COR-L47 (cell line): Measurements from ENCODE around the gene DENND4C.
A peak's percentile ranks its signal among the peaks of the same experiment; 100 is the strongest.
"Not testable (repeated sequence)": the region's sequence is repeated elsewhere in the genome, so short reads cannot be mapped to it uniquely, and the experiment has no call there.

Source experiments
- DNase-seq: peaks from one replicate; lab custom pipeline; 2025; lab: John Stamatoyannopoulos, UW

DENND4C gene

GRCh38 chr9:19372567-19372966, 142.1 kb downstream of the DENND4C start:
- no peak for DNase-seq

- no peak for DNase-seq
These were observed 143.0 kb downstream of the DENND4C start for GRCh38 chr9:19373527-19373926.

DNA sequence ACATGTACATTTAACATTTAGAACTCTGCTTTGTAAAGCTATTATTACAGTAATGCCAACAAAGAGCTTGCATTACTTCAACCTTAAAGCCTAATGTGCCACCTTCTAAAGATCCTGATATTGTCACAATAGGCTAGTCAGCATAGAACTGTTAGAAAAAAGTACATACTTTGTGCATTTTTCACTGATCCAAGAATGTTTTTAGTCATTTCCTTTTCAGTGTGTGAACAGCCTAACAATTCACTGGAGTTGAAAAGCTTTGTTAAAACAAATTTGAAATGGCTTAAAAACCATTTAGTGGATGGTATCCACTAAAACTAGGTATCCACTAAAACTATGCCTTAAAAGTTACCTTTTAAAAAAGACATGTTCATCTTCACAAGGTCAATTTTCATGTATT, 145.0 kb downstream of the DENND4C start:
- no peak for DNase-seq

- DNase-seq, result no peak
These were observed 146.4 kb downstream of the DENND4C start for GRCh38 chr9:19376931-19377330.

- no peak for DNase-seq
These were observed 147.7 kb downstream of the DENND4C start for GRCh38 chr9:19378164-19378563.

- no peak for DNase-seq
These were observed 148.2 kb downstream of the DENND4C start for GRCh38 chr9:19378647-19379046.

DNA sequence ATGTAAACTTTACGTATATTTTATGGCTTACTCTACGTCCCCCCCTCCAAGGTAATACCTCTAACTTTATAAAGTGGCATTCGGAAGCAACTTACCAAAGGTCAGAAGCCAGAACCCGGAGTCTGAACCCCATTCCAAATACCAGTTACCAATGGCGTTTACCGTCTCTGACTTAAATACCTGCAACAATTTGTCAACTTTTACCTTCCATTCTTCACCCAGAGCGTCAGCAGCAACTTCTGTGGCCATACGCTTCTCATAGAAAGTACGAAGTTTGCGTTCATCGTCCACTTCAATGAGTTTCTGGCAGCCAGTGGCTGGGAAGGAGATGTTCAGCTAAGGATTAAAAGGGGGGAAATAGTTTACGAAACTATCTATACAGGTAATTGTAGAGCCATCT, 148.8 kb downstream of the DENND4C start:
- no peak for DNase-seq

GRCh38 chr9:19379697-19380046, 149.2 kb downstream of the DENND4C start:
- peak; percentile 37 for DNase-seq

- no peak for DNase-seq
These were observed 150.3 kb downstream of the DENND4C start for GRCh38 chr9:19380826-19381075.

DNA sequence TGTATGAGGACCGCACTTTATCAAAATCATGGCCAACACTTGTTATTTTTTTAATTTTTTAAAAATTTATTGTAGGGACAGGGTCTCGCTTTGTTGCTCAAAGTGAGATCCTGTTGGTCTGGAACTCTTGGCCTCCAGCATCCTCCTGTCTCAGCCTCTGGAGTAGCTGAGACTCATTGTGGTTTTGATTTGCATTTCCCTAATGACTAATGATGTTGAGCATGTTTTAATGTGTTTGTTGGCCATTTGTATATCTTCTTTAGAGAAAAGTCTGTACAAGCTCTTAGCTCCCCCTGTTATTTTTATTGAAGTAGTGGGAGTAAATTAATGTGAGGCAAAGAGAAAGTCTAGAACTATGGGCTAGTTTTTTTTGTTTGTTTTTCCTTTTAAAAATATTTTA, 151.2 kb downstream of the DENND4C start:
- DNase-seq, result no peak

DNA sequence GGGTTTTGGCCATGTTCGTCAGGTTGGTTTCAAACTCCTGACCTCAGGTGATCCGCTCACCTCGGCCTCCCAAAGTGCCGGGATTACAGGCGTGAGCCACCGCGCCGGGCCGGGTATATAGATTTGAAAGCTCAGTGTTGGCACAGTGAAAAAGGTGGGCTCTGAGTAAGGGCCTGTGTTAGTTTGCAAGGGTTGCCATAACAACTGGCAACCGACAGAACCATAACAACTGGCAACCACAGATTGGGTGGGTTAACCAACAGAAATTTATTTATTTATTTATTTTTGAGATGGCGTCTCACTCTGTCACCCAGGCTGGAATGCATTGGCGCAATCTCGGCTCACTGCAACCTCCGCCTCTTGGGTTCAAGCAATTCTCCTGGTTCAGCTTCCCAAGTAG, 154.7 kb downstream of the DENND4C start:
- not testable (repeated sequence) for DNase-seq

GRCh38 chr9:19385786-19386501, 155.5 kb downstream of the DENND4C start:
- DNase-seq, result no peak

- no peak for DNase-seq
These were observed 156.1 kb downstream of the DENND4C start for GRCh38 chr9:19386502-19387044.

DNA sequence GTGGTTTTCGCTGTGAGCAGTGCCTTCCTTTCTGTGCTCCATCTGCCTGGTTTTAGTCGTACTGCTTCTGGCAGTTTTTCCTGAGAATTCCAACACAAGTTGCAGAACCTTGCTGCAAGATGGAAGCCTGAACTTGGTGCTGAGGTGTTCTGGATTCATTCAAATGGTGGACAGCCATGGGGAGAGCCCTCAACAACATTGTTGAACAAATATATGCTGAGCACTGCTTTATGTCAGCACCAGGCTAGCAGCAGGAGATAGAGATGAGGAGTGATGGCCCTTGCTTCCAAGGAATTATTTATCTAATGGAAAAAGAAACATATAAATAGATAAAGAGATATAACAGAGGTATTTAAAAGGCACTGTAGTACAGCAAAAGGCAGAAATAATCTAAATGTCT, 156.8 kb downstream of the DENND4C start:
- no peak for DNase-seq

- not testable (repeated sequence) for DNase-seq
These were observed 159.0 kb downstream of the DENND4C start for GRCh38 chr9:19389539-19389938.

GRCh38 chr9:19397845-19398244, 167.4 kb downstream of the DENND4C start:
- no peak for DNase-seq

DNA sequence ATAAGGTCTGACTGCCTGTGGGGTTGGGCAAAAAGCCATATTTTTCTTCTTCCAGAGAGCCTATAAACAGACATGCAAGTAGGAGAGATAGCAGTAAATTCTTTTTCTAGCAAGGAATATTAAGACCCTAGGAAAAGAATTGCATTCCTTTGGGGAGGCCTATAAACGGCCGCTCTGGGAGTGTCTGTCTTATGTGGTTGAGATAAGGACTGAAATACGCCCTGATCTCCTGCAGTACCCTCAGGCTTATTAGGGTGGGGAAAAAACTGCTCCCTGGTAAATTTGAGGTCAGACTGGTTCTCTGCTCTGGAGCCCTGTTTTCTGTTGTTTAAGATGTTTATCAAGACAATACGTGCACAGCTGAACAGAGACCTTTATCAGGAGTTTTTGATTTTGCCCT, 172.7 kb downstream of the DENND4C start:
- DNase-seq, result not testable (repeated sequence)

GRCh38 chr9:19404283-19405075, 174.0 kb downstream of the DENND4C start:
- DNase-seq, result no peak

GRCh38 chr9:19405771-19406170, 175.3 kb downstream of the DENND4C start:
- DNase-seq, result no peak

- DNase-seq, result no peak
These were observed 177.8 kb downstream of the DENND4C start for GRCh38 chr9:19408316-19408692.

DNA sequence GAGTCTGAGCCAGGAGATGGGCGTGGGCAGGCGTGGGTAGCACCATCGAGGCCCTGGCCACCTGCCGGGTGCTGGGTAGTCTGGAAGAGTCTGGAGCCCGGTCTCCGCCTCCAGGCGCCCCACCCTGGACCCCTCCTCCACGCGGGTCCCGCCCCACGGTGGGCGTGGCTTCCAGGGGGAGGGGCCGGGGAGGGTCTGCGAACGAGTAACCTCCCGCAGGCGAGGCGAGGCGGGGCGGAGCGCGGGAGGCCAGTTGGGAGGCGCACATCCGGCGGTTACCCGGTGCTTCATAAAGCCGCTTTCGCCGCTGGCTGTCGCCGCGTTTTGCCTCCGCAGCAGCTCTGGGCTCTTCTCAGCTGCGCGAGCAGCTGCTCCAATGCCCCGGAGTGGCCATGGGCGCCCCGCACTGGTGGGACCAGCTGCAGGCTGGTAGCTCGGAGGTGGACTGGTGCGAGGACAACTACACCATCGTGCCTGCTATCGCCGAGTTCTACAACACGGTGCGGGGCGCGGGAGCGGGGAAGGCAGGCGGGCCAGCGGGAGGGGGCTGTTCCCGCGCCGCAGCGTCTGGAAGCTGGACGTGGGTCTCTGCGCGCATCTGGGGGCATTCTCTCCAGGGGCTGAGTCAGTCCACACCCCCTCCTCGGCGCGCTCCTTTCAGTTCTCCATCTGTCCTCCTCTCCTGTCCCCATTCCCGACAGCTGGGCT, 178.4 kb downstream of the DENND4C start, which contains the start of gene ACER2:
Gene ACER2 (plus strand): TSS at position 317 of the 708 bp plus-strand sequence. CDS start 76 bp downstream, at position 393.
- DNase-seq, result peak; percentile 89

DNA sequence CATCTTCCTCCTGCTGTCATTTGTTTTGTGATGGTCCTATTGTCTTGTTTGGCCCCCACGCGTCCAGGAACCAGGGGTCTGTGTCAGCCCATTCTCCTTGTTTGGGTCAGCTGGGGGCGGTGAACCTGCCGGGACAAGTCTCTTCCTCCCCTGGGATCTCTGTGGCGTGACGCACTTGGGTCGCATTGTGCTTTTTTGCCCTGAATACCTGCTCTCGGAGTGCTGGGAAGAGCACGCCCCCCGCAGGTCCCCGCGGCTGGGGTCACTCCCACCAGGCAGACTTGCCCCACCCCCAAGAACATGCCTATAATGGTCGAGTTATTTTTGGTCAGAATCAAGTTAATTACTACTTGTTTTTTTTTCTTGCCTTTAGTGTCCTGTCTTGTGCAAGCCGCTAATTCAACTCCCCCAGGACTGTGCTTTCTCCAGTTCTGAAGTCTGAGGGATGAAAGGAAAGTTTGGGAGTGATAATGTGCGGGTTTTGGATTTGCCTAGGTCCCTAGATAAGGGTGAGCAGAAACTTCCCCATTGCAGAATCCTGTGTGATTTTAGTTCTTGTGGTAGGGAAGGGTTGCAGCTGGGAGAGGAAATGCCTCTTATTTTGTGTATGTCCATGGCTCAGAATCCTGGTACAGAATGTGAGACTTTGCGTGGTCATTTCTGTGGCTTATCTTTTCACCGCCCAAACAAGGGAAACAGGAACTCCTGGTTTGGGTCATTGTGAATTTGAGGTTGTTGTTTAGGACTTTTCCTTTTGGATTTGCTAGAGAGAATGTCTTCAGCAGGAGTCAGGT, 179.1 kb downstream of the DENND4C start:
- peak; percentile 15 for DNase-seq
